Measurements from ENCODE around the gene DLEU7.
A peak's percentile ranks its signal among the peaks of the same experiment; 100 is the strongest.

DLEU7 gene

GRCh38 chr13:50788551-50789210, 54.8 kb downstream of the DLEU7 start:
- DNase-seq, result no peak

- DNase-seq, result no peak
These were observed 55.9 kb downstream of the DLEU7 start for GRCh38 chr13:50787316-50788195.

- DNase-seq, result peak; percentile 72
These were observed 59.7 kb downstream of the DLEU7 start for GRCh38 chr13:50783717-50784290.

- peak; percentile 58 for DNase-seq
These were observed 60.4 kb downstream of the DLEU7 start for GRCh38 chr13:50783066-50783465.

GRCh38 chr13:50780201-50781015, 63.1 kb downstream of the DLEU7 start:
- DNase-seq, result no peak

GRCh38 chr13:50779443-50780200, 63.9 kb downstream of the DLEU7 start:
- DNase-seq, result no peak

Data from MV-4-11 (cell line).